ENCODE measurements around the gene UQCRC2. TPM values are rescaled to one million over a fixed set of nuclear protein-coding genes. Genes with fewer than 3 reads are reported as not detected.

Gene UQCRC2
- total and polyA plus RNA-seq, 3 donors from 2014 or later: 103 to 136 (median 114) TPM

GRCh38 chr16:21973945-21974344, 20.8 kb downstream of the UQCRC2 start:
- Histone ChIP-seq H3K9me3 (no peaks in the 10 kb centered on the region), H3K4me1 (no peaks in the 10 kb centered on the region), H3K4me3 (no peak overlapping the region), H3K27ac (no peak overlapping the region), H3K27me3 (no peaks in the 10 kb centered on the region), H3K36me3 (ENCODE audit: low read depth, missing control alignments) (no peaks in the 10 kb centered on the region)
- no peak for DNase-seq
- intact Hi-C loops (cut with DNase I; ENCODE audit: low total_unique reads): no loop called here
- WGBS, 2 donors: 92 to 95% methylated on average over 2 of the region's 2 CpGs
- no peak for TF ChIP-seq CTCF (IDR thresholded peaks at IDR 0.05)
- TF ChIP-seq POLR2A (IDR thresholded peaks at IDR 0.05): no peak

DNA sequence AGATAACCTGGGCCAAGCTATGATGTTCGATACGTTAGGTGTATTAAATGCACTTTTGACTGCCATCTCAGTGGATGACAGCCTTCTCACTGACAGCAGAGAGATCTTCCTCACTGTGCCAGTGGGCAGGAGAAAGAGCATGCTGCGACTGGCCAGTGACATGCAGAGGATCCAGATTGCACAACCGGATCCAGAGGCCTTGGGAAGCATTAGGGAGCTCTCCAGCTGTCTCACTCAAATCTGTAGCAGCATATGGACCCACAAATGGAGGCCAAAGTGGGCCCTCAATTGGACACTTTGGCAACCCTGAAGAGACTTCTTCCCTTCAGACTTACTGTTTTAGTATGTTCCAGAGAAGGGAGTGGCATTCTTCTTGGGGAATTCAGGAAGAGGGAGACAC, 26.9 kb downstream of the UQCRC2 start:
- Histone ChIP-seq H3K4me3 (no peak overlapping the region), H3K4me1 (no peaks in the 10 kb centered on the region), H3K9me3 (no peaks in the 10 kb centered on the region), H3K36me3 (ENCODE audit: low read depth, missing control alignments) (no peaks in the 10 kb centered on the region), H3K27ac (no peak overlapping the region), H3K27me3 (no peaks in the 10 kb centered on the region)
- WGBS, 2 donors: 90 to 96% methylated on average over 4 of the region's 4 CpGs
- no peak for DNase-seq
- TF ChIP-seq CTCF (IDR thresholded peaks at IDR 0.05) (no peak), POLR2A (IDR thresholded peaks at IDR 0.05) (no peak)
- intact Hi-C loops (cut with DNase I; ENCODE audit: low total_unique reads): no loop called here

GRCh38 chr16:21982108-21982507, 28.9 kb downstream of the UQCRC2 start:
- Histone ChIP-seq H3K27ac (no peak overlapping the region), H3K9me3 (no peaks in the 10 kb centered on the region), H3K4me1 (peaks cover 3% of the 10 kb centered on the region), H3K4me3 (no peak overlapping the region), H3K36me3 (ENCODE audit: low read depth, missing control alignments) (no peaks in the 10 kb centered on the region), H3K27me3 (no peaks in the 10 kb centered on the region)
- TF ChIP-seq POLR2A (IDR thresholded peaks at IDR 0.05) (no peak), CTCF (IDR thresholded peaks at IDR 0.05) (no peak)
- no peak for DNase-seq
- intact Hi-C loops (cut with DNase I; ENCODE audit: low total_unique reads): no loop called here
- WGBS, 2 donors: 81 to 83% methylated on average over 5 of the region's 5 CpGs

DNA sequence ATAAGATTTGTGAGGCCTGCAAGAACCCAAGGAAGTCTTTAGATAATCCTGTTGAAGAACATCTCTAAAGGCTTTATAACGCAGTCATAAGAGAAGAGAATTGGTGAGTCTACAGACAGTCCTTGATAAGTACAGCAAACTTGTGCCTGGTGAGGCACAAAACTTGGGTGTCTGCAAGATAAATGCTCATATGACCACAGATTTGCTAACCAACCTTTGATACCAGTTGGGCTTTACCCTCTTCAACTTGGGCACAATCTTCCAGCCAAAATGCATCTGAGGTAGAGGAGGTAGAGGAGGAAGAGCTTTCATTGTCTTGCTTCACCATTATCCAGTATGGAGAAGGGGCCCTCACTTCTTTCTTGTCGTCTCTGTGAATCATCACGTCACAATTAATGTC, 30.9 kb downstream of the UQCRC2 start:
- TF ChIP-seq CTCF (IDR thresholded peaks at IDR 0.05) (no peak), POLR2A (IDR thresholded peaks at IDR 0.05) (no peak)
- peaks cover 7% of the 10 kb centered on the region for H3K4me1 ChIP-seq
- no peaks in the 10 kb centered on the region for H3K27me3 ChIP-seq
- DNase-seq: no peak
- no peaks in the 10 kb centered on the region for H3K9me3 ChIP-seq
- H3K36me3 ChIP-seq (ENCODE audit: low read depth, missing control alignments): no peaks in the 10 kb centered on the region
- no peak overlapping the region for H3K4me3 ChIP-seq
- 95 to 98% methylated on average over 3 of the region's 3 CpGs for WGBS, 2 donors
- no peak overlapping the region for H3K27ac ChIP-seq
- intact Hi-C loops (cut with DNase I; ENCODE audit: low total_unique reads): no loop called here

DNA sequence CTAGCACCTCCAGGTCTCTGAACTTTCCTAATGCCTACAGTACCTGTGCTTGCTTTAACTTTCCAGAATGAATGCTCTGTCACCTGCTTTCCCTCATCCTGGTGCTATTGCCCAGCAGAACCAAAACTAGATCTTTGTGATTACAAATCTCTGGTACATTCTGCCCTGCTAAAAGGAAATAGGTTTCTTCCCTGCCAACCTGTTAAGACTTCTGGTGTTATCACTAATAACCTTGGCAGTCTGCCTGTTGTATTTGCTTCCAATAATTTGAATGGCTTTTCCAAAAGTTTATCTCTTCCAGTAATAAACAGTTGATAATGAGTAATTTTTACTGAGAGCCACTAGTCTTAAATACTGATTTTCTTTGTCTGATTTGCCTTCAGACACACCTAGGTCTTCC, 32.4 kb downstream of the UQCRC2 start:
- DNase-seq: no peak
- TF ChIP-seq POLR2A (IDR thresholded peaks at IDR 0.05) (no peak), CTCF (IDR thresholded peaks at IDR 0.05) (no peak)
- no peaks in the 10 kb centered on the region for H3K9me3 ChIP-seq
- H3K4me3 ChIP-seq: no peak overlapping the region
- intact Hi-C loops (cut with DNase I; ENCODE audit: low total_unique reads): no loop called here
- no peak overlapping the region for H3K27ac ChIP-seq
- H3K27me3 ChIP-seq: no peaks in the 10 kb centered on the region
- H3K4me1 ChIP-seq: peaks cover 7% of the 10 kb centered on the region
- H3K36me3 ChIP-seq (ENCODE audit: low read depth, missing control alignments): no peaks in the 10 kb centered on the region

Data from testis (tissue), 3 donors.